GM18909 (cell line): ENCODE measurements around the gene KLHL13.

Experiments used
- ATAC-seq: cut with Tn5 transposase; IDR thresholded peaks from one replicate; pipeline ENCODE4 v1.9.1; 2021; ENCODE audit warnings: mild to moderate bottlenecking; ENCODE audit not compliant: unreplicated experiment, poor library complexity

KLHL13 gene

GRCh38 chrX:117910216-117910615, 206.4 kb downstream of the KLHL13 start:
- ATAC-seq, result no peak

DNA sequence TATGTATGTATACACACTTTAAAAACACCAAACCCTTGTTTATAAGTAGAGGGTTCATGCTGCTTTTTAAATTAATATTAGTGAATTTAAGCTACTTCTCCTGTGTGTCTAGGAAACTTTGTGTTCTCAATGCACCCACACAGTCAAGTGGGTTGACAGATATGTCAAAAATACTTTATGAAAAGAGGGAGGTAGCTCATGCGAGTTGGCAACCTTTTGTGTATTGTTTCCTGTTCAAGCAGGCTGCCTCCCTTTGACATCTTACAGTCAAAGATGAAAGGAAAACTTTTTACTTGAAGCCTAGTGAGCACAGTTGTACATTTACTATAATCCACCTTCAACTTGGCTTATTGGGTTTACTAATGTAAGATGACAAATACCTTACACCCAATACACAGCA, 218.4 kb downstream of the KLHL13 start:
- no peak for ATAC-seq

GRCh38 chrX:117895418-117895817, 221.2 kb downstream of the KLHL13 start:
- ATAC-seq, result no peak

- no peak for ATAC-seq
Observed at GRCh38 chrX:117892469-117892868, 224.1 kb downstream of the KLHL13 start.

DNA sequence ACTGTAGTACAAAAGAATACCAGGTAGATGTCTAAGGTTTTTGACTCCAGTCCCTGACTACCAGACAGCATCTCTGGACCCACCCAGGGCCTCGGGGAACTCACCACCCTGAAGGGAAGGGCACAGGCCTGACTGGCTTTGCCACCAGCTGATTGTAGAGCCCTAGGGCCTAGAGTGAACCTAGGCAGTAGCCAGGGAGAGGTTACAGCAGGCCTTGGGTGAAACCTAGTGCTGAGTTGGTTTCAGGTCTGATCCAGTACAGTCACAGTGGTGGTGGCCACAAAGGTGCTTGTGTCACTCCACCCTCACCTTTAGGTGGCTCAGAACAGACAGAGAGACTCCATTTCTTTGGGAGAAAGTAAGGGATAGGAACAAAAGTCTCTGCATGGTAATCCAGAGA, 244.8 kb downstream of the KLHL13 start:
- no peak for ATAC-seq

DNA sequence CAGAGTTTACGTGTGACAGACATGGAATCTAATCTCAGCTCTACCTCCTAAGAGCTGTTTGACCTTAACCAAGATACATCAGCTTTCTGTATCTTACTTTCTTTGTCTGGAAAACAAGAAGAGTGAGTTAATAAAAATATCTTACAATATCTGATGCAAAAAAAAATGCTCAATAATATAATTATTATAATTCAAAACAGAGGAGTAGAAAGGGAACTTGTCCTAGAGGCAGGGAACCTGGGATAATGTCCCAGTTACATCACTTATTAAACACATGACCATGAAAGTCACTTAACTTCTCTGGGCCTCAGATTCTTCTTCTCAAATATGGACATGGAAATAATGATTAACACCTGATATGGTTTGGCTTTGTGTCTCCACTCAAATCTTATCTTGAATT, 256.1 kb downstream of the KLHL13 start:
- ATAC-seq, result no peak

DNA sequence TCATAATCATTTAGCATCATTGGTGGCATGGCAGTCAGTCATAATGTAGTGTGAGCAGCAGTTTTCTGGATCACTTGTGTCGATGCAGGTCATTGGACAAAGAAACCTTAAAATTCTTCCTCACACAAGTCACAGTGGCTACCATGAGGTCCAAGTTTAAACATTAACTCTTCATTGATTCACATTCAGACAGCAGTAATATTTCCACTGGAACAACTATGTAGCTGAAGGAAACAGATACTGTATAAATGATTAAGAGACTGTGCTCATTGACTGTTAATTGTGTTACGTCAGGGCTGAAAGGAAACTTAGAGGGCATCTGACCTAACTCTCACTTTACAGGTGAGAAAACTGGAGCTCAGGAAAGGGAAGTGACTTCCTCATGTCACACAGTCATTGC, 261.8 kb downstream of the KLHL13 start:
- no peak for ATAC-seq

GRCh38 chrX:117851025-117851424, 265.6 kb downstream of the KLHL13 start:
- no peak for ATAC-seq
